A673 (cell line): ENCODE results near the gene XPNPEP2. TPM values are rescaled to one million over a fixed set of nuclear protein-coding genes. Genes with fewer than 3 reads are reported as not detected.

Experiments used
- BruUV-seq: library from RNA; stranded (reverse); fragments of 400-500 nt; replicated peaks from 2 replicates; lab custom pipeline; 2021; lab: Mats Ljungman, UMichigan
- CTCF ChIA-PET: fragments of 300-600 bp; sonication (Branson Sonifier 250); formaldehyde crosslinking; loops from one replicate; lab custom pipeline; 2022; ENCODE audit warnings: antibody characterized with exemption; lab: Charles Lee
- POLR2A ChIA-PET: fragments of 300-600 bp; sonication (Branson Sonifier 250); formaldehyde crosslinking; loops from one replicate; lab custom pipeline; 2022; ENCODE audit warnings: antibody characterized with exemption; ENCODE audit not compliant: low non-redundant PET; lab: Charles Lee
- DNase-seq: peaks from one replicate; pipeline ENCODE4 v3.0.0-alpha.2; 2015; ENCODE audit warnings: low spot score
- H3K27ac ChIP-seq: fragments of 200-600 bp; sonication (generic); 2 replicates; pipeline ENCODE4 v1.5.1; 2016; ENCODE audit warnings: mixed run types, low read depth, mild to moderate bottlenecking, mixed read lengths, antibody characterized with exemption, low read length; ENCODE audit not compliant: poor library complexity, severe bottlenecking
- H3K27me3 ChIP-seq: fragments of 200-600 bp; sonication (generic); replicated peaks from 2 replicates; pipeline ENCODE4 v1.6.1; 2017; ENCODE audit warnings: mixed run types, low read depth, mild to moderate bottlenecking, mixed read lengths, antibody characterized with exemption, low read length; ENCODE audit not compliant: insufficient read depth, poor library complexity
- H3K36me3 ChIP-seq: fragments of 200-600 bp; sonication (generic); 2 replicates; pipeline ENCODE4 v1.6.1; 2016; ENCODE audit warnings: mixed run types, mild to moderate bottlenecking, mixed read lengths, antibody characterized with exemption, low read length; ENCODE audit not compliant: insufficient read depth, poor library complexity, severe bottlenecking
- H3K4me1 ChIP-seq: fragments of 200-600 bp; sonication (generic); 2 replicates; pipeline ENCODE4 v1.6.1; 2017; ENCODE audit warnings: mixed run types, mild to moderate bottlenecking, mixed read lengths, antibody characterized with exemption, low read length; ENCODE audit not compliant: insufficient read depth, poor library complexity, severe bottlenecking
- H3K4me3 ChIP-seq: fragments of 200-600 bp; sonication (generic); 2 replicates; pipeline ENCODE4 v1.5.1; 2016; ENCODE audit warnings: low read depth, mixed run types, mild to moderate bottlenecking, mixed read lengths, low read length; ENCODE audit not compliant: poor library complexity, severe bottlenecking
- H3K9me3 ChIP-seq: fragments of 200-600 bp; sonication (generic); 2 replicates; pipeline ENCODE4 v1.6.1; 2016; ENCODE audit warnings: mixed run types, low read depth, mild to moderate bottlenecking, mixed read lengths, antibody characterized with exemption, low read length; ENCODE audit not compliant: poor library complexity, severe bottlenecking
- EZH2 ChIP-seq: fragments of 200-600 bp; sonication (generic); IDR thresholded peaks from 2 replicates; pipeline ENCODE4 v1.6.1; 2017; ENCODE audit warnings: borderline replicate concordance, low read depth, mild to moderate bottlenecking, mixed read lengths, antibody characterized with exemption, low read length; ENCODE audit not compliant: poor library complexity, severe bottlenecking
- intact Hi-C: fragments of 100-400 bp; cut with micrococcal nuclease; formaldehyde crosslinking; loops from one replicate; pipeline ENCODE4 v1.10.0; 2022; ENCODE audit not compliant: unreplicated experiment
- total RNA-seq: library from RNA; stranded (reverse); gene quantifications from 2 replicates; pipeline ENCODE4 v1.2.3, GENCODE V29; 2021
- TF ChIP-seq, protein P1 (sequence below): fragments of 300-800, 200-600 bp; sonication (generic); conservative IDR thresholded peaks from 2 replicates; pipeline ENCODE4 v1.5.1; 2017; ENCODE audit warnings: low read depth, mild to moderate bottlenecking, antibody characterized with exemption, low read length, moderate library complexity, mixed read lengths

XPNPEP2 gene
- total RNA-seq, 1 experiment from 2014 or later = not detected

GRCh38 chrX:129706400-129707072, 32.2 kb upstream of the XPNPEP2 start:
- no TSS peak for BruUV-seq
- TF ChIP-seq, protein P1, sequence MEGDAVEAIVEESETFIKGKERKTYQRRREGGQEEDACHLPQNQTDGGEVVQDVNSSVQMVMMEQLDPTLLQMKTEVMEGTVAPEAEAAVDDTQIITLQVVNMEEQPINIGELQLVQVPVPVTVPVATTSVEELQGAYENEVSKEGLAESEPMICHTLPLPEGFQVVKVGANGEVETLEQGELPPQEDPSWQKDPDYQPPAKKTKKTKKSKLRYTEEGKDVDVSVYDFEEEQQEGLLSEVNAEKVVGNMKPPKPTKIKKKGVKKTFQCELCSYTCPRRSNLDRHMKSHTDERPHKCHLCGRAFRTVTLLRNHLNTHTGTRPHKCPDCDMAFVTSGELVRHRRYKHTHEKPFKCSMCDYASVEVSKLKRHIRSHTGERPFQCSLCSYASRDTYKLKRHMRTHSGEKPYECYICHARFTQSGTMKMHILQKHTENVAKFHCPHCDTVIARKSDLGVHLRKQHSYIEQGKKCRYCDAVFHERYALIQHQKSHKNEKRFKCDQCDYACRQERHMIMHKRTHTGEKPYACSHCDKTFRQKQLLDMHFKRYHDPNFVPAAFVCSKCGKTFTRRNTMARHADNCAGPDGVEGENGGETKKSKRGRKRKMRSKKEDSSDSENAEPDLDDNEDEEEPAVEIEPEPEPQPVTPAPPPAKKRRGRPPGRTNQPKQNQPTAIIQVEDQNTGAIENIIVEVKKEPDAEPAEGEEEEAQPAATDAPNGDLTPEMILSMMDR = no peak
- no peak for TF ChIP-seq EZH2
- ChIA-PET CTCF (no interaction called here), POLR2A (no interaction called here)
- Histone ChIP-seq H3K4me3 (no peak overlapping the region), H3K27me3 (no peaks in the 10 kb centered on the region), H3K27ac (no peak overlapping the region), H3K9me3 (no peaks in the 10 kb centered on the region), H3K36me3 (no peaks in the 10 kb centered on the region), H3K4me1 (no peaks in the 10 kb centered on the region)
- no peak for DNase-seq
- intact Hi-C loops = no loop called here

- DNase-seq = no peak
- H3K4me1 ChIP-seq = no peaks in the 10 kb centered on the region
- no TSS peak for BruUV-seq
- ChIA-PET POLR2A (no interaction called here), CTCF (no interaction called here)
- H3K27me3 ChIP-seq = no peaks in the 10 kb centered on the region
- no peak overlapping the region for H3K4me3 ChIP-seq
- H3K36me3 ChIP-seq = no peaks in the 10 kb centered on the region
- intact Hi-C loops = no loop called here
- no peaks in the 10 kb centered on the region for H3K9me3 ChIP-seq
- H3K27ac ChIP-seq = no peak overlapping the region
- TF ChIP-seq EZH2 = no peak
- TF ChIP-seq, protein P1 = no peak
Observed at GRCh38 chrX:129714581-129714980, 24.2 kb upstream of the XPNPEP2 start.

DNA sequence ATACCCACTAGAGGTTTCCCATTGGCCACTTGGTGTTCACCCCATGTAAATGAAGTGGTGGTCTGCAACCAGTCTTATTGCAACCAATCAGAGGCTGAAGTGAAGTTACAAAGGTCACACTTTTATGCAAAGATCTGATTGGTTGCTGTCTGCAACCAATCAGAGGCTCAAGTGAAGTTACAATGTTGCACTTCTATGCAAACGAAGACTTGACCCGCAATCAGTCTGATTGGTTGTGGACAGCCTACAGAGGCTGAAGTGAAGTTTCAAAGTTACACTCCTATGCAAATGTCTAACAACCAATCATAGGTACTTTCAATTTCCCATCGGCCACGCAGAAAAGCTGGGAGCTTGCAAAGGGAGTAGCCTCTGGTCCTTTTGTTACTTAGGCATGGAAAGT, 22.3 kb upstream of the XPNPEP2 start:
- TF ChIP-seq, protein P1 = no peak
- TF ChIP-seq EZH2 = no peak
- H3K27ac ChIP-seq = no peak overlapping the region
- no peaks in the 10 kb centered on the region for H3K4me1 ChIP-seq
- H3K9me3 ChIP-seq = no peaks in the 10 kb centered on the region
- POLR2A ChIA-PET = no interaction called here
- H3K4me3 ChIP-seq = no peak overlapping the region
- intact Hi-C loops = no loop called here
- H3K36me3 ChIP-seq = no peaks in the 10 kb centered on the region
- no peak for DNase-seq
- no peaks in the 10 kb centered on the region for H3K27me3 ChIP-seq
- CTCF ChIA-PET = no interaction called here
- no TSS peak for BruUV-seq
